Keratinocyte (primary cell): ENCODE results near the gene EDN2.
A peak's percentile ranks its signal among the peaks of the same experiment; 100 is the strongest.

Experiments
- CTCF ChIP-seq, 3 experiments: IDR thresholded peaks in 1 of 3; conservative IDR thresholded peaks in 1 of 3; optimal IDR thresholded peaks in 1 of 3; 2 replicates in 2 of 3; 3 replicates in 1 of 3; pipeline versions ENCODE3 to v1.5.1; 2011; ENCODE audit warnings: low read length in 3 of 3, mild to moderate bottlenecking in 3 of 3, moderate library complexity in 2 of 3, control low read depth in 1 of 3, inconsistent platforms in 1 of 3; ENCODE audit not compliant: insufficient read depth in 2 of 3; ENCODE audit errors: extremely low read depth in 1 of 3
- EZH2 ChIP-seq: IDR thresholded peaks from one replicate; pipeline ENCODE4 v1.6.1; 2012; ENCODE audit warnings: inconsistent platforms, mild to moderate bottlenecking, low read length, moderate library complexity

DNA sequence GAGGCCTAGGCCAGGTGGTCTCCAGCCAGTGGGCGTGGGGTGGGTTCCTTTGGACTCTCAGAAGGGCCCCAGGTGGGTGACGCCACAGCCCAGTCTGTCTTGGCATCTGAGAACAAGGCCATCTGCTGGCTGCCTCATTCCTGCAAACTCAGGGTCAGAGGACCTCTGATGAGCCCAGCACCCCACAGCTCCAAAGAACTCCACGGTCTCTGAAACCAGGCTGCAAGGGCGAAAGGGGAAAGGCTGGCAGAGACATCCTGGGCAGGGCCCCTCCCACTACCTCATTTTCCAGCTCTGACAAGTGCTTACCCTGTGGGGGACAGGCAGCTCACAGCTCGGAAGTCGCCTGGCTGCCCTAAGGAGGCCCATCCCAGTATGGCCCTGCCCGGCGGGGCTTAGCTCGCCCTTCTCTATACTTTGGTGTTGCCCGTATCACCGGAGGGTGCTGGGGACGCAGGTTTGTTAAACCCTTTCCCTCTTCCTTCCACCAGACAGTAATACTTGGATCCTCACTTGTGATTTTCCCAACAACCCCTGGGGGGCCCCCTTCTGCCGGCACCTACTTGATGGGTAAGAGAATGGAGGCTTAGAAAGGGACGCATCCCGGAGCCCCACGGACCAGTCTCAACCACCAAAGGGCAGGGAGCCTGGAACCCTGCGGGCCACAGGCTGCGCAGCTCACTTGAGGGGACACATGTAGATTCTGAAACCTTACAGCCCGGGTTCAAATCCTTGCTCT is 10.9 kb upstream of the EDN2 start:
- peak in 2 of 3 experiments; percentile 36 to 50 for TF ChIP-seq CTCF (optimal IDR thresholded peaks at IDR 0.05 in 1 of 3, IDR thresholded peaks at IDR 0.05 in 1 of 3, conservative IDR thresholded peaks at IDR 0.05 in 1 of 3; ENCODE audit: extremely low read depth in 1 of 3, insufficient read depth in 2 of 3, low read length in 3 of 3)
- TF ChIP-seq EZH2, result no peak
